ENCODE data around the gene ATCAY.

- TF ChIP-seq CTCF (IDR thresholded peaks at IDR 0.05; ENCODE audit: insufficient read depth, low read length) (no peak), REST (IDR thresholded peaks at IDR 0.05; ENCODE audit: insufficient replicate concordance, low read depth) (no peak), POLR2AphosphoS5 (IDR thresholded peaks at IDR 0.05; ENCODE audit: low read depth) (no peak), GABPA (IDR thresholded peaks at IDR 0.05; ENCODE audit: low read depth) (no peak), SPI1 (IDR thresholded peaks at IDR 0.05; ENCODE audit: borderline replicate concordance, low read depth) (no peak)
Measured at GRCh38 chr19:3895788-3896187, 15.3 kb downstream of the ATCAY start.

Data from HL-60 (cell line).